Ovary (tissue), 3 donors: ENCODE results near the gene FAM53A.

Experiments used
- EP300 ChIP-seq: sonication (generic); formaldehyde crosslinking; IDR thresholded peaks from one replicate; pipeline ENCODE4 v1.6.1; 2017; ENCODE audit warnings: antibody characterized with exemption
- POLR2A ChIP-seq: fragments of 450-650 bp; IDR thresholded peaks from one replicate; pipeline ENCODE4 v1.6.1; 2017; ENCODE audit warnings: antibody characterized with exemption, mild to moderate bottlenecking, moderate library complexity
- TF ChIP-seq, protein P1 (sequence below), 3 donors: fragments of 450-650 bp in 2 of 3; fragments of 200-600 bp in 1 of 3; IDR thresholded peaks; one replicate each; pipeline versions ENCODE4 v1.5.1 to v1.8.0; 2016 to 2022; ENCODE audit warnings: antibody characterized with exemption in 3 of 3, mild to moderate bottlenecking in 1 of 3
- donor health status: DM: no; HTN: no; CAD: no.

DNA sequence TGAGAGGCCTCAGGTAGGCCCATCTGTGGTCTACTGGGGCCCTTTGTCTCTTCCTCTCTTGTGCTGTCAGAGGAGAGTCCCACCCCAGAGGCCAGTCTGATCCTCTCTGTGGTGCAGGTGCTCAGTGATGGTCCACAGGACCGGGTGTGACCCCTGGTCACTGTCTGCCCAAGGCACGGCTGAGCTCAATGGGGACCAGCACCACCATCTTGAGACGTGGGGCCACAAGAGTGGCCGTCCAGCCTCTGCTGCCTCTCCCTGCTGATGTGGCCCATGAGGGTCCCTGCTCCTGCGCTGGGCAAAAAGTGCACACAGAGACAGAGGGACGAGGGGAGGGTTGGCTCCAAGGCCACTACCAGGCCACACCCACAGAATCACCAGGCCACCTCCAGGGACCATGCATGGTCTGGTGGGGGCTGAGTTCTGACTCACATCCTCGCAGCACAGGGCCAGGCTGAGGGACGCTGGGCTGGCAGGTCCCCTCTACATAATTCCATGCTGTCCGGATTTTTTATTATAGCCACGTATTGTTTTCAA lies 88.3 kb downstream of the FAM53A start:
- TF ChIP-seq, protein P1, sequence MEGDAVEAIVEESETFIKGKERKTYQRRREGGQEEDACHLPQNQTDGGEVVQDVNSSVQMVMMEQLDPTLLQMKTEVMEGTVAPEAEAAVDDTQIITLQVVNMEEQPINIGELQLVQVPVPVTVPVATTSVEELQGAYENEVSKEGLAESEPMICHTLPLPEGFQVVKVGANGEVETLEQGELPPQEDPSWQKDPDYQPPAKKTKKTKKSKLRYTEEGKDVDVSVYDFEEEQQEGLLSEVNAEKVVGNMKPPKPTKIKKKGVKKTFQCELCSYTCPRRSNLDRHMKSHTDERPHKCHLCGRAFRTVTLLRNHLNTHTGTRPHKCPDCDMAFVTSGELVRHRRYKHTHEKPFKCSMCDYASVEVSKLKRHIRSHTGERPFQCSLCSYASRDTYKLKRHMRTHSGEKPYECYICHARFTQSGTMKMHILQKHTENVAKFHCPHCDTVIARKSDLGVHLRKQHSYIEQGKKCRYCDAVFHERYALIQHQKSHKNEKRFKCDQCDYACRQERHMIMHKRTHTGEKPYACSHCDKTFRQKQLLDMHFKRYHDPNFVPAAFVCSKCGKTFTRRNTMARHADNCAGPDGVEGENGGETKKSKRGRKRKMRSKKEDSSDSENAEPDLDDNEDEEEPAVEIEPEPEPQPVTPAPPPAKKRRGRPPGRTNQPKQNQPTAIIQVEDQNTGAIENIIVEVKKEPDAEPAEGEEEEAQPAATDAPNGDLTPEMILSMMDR (IDR thresholded peaks at IDR 0.05): no peak
- TF ChIP-seq POLR2A (no peak), EP300 (no peak)
